HEK293 (cell line): ENCODE measurements around the gene SSBP2.

Source experiments
- EGR2 ChIP-seq: fragments of 450-650 bp; formaldehyde crosslinking; IDR thresholded peaks from 2 replicates; pipeline ENCODE4 v1.5.1; 2016; ENCODE audit warnings: low read depth, missing biosample characterization, missing genetic modification characterization
- FEZF1 ChIP-seq: fragments of 450-650 bp; formaldehyde crosslinking; IDR thresholded peaks from 2 replicates; pipeline ENCODE4 v1.5.1; 2016; ENCODE audit warnings: missing biosample characterization, missing genetic modification characterization
- GLI2 ChIP-seq: fragments of 450-650 bp; formaldehyde crosslinking; IDR thresholded peaks from 2 replicates; pipeline ENCODE4; 2017; ENCODE audit warnings: missing biosample characterization, missing genetic modification characterization, low read depth, borderline replicate concordance
- GLIS1 ChIP-seq: fragments of 450-650 bp; formaldehyde crosslinking; IDR thresholded peaks from 2 replicates; pipeline ENCODE4 v1.5.1; 2016; ENCODE audit warnings: missing biosample characterization, missing genetic modification characterization
- INSM2 ChIP-seq: fragments of 450-650 bp; formaldehyde crosslinking; IDR thresholded peaks from 2 replicates; pipeline ENCODE4 v1.5.1; 2016; ENCODE audit warnings: missing biosample characterization, missing genetic modification characterization
- ZBTB21 ChIP-seq: fragments of 450-650 bp; formaldehyde crosslinking; IDR thresholded peaks from 2 replicates; pipeline ENCODE4 v1.5.1; 2017; ENCODE audit warnings: missing biosample characterization, missing genetic modification characterization
- ZBTB8A ChIP-seq: fragments of 450-650 bp; formaldehyde crosslinking; IDR thresholded peaks from 2 replicates; pipeline ENCODE4 v1.5.1; 2016; ENCODE audit warnings: missing biosample characterization, missing genetic modification characterization
- ZFP41 ChIP-seq: fragments of 450-650 bp; formaldehyde crosslinking; IDR thresholded peaks from 2 replicates; pipeline ENCODE4 v1.5.1; 2016; ENCODE audit warnings: missing biosample characterization, missing genetic modification characterization, borderline replicate concordance
- ZIC2 ChIP-seq: fragments of 450-650 bp; formaldehyde crosslinking; IDR thresholded peaks from 2 replicates; pipeline ENCODE4 v1.5.1; 2016; ENCODE audit warnings: missing biosample characterization, missing genetic modification characterization
- ZNF112 ChIP-seq: fragments of 450-650 bp; formaldehyde crosslinking; IDR thresholded peaks from 2 replicates; pipeline ENCODE4 v1.5.0; 2017; ENCODE audit warnings: missing biosample characterization, missing genetic modification characterization
- ZNF114 ChIP-seq: fragments of 450-650 bp; formaldehyde crosslinking; IDR thresholded peaks from 2 replicates; pipeline ENCODE4 v1.5.0; 2017; ENCODE audit warnings: missing biosample characterization, missing genetic modification characterization
- ZNF175 ChIP-seq: fragments of 450-650 bp; formaldehyde crosslinking; IDR thresholded peaks from 2 replicates; pipeline ENCODE4 v1.5.1; 2016; ENCODE audit warnings: missing biosample characterization, missing genetic modification characterization
- ZNF202 ChIP-seq: fragments of 450-650 bp; formaldehyde crosslinking; IDR thresholded peaks from 2 replicates; pipeline ENCODE4 v1.5.1; 2016; ENCODE audit warnings: missing biosample characterization, missing genetic modification characterization, borderline replicate concordance
- ZNF280D ChIP-seq: fragments of 450-650 bp; formaldehyde crosslinking; IDR thresholded peaks from 2 replicates; pipeline ENCODE4 v1.5.1; 2016; ENCODE audit warnings: missing biosample characterization, missing genetic modification characterization
- ZNF423 ChIP-seq: fragments of 450-650 bp; formaldehyde crosslinking; IDR thresholded peaks from 2 replicates; pipeline ENCODE4 v1.5.1; 2016; ENCODE audit warnings: missing biosample characterization, missing genetic modification characterization
- ZSCAN18 ChIP-seq: fragments of 450-650 bp; formaldehyde crosslinking; IDR thresholded peaks from 2 replicates; pipeline ENCODE4 v1.5.1; 2016; ENCODE audit warnings: missing biosample characterization, missing genetic modification characterization
- TF ChIP-seq, protein P1 (sequence below): fragments of 450-650 bp; formaldehyde crosslinking; IDR thresholded peaks from 2 replicates; pipeline ENCODE4 v1.5.1; 2016; ENCODE audit warnings: missing biosample characterization, missing genetic modification characterization
- TF ChIP-seq, protein P2 (sequence below): fragments of 450-650 bp; formaldehyde crosslinking; IDR thresholded peaks from 2 replicates; pipeline ENCODE4 v1.5.1; 2017; ENCODE audit warnings: missing biosample characterization, missing genetic modification characterization
- TF ChIP-seq, protein P3 (sequence below): fragments of 450-650 bp; formaldehyde crosslinking; conservative IDR thresholded peaks from 2 replicates; pipeline ENCODE4 v1.5.1; 2016; ENCODE audit warnings: low read depth, missing biosample characterization, missing genetic modification characterization

The SSBP2 gene

DNA sequence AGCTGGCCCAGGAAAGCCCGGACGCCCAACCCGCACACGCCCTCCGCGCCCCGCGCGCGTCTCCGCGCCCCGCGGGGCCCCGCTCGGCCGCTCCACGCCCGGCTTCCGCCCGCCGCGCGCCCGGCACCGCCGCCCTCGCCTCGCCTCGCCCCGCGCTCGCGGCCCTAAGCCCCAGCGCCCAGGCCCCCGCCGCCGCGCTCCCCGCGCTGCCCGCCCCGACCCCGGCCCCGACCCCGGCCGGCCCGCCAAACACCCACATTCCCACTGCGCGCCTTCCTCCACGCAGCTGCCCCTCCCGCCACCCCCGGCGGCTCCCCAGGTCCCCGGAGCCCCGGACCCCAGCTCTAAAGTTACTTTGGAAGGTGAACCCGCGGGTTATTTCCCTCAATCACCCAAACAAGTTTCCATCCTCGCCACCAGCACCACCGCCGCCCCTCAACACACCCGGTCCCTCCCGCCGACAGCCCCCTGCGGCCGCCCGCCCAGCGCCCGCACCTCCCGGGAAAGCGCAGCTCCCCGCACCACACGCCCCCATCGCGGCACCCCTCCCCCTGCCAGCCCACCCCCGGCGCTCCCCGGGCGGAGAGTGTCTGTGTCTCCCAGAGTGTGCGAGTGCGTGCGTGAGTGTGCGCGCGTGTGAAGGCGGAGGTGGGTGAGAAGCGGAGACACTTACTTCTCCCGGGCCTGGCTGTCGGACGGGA is 439 bp downstream of the SSBP2 start (continued):
- no peak for TF ChIP-seq ZNF280D (tag by site-specific recombination)
- TF ChIP-seq ZFP41 (tag by site-specific recombination), result no peak
- no peak for TF ChIP-seq ZBTB21
- TF ChIP-seq, protein P1, sequence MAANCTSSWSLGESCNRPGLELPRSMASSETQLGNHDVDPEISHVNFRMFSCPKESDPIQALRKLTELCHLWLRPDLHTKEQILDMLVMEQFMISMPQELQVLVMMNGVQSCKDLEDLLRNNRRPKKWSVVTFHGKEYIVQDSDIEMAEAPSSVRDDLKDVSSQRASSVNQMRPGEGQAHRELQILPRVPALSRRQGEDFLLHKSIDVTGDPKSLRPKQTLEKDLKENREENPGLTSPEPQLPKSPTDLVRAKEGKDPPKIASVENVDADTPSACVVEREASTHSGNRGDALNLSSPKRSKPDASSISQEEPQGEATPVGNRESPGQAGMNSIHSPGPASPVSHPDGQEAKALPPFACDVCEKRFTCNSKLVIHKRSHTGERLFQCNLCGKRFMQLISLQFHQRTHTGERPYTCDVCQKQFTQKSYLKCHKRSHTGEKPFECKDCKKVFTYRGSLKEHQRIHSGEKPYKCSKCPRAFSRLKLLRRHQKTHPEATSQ (tag by site-specific recombination), result no peak
- TF ChIP-seq GLI2 (tag by site-specific recombination), result no peak
- no peak for TF ChIP-seq INSM2 (tag by site-specific recombination)
- TF ChIP-seq ZNF114, result no peak
- peak; percentile 43; the same call in 1 of the 2 replicates for TF ChIP-seq ZNF423
- TF ChIP-seq FEZF1, result no peak
- TF ChIP-seq ZNF202, result no peak
- TF ChIP-seq, protein P2, sequence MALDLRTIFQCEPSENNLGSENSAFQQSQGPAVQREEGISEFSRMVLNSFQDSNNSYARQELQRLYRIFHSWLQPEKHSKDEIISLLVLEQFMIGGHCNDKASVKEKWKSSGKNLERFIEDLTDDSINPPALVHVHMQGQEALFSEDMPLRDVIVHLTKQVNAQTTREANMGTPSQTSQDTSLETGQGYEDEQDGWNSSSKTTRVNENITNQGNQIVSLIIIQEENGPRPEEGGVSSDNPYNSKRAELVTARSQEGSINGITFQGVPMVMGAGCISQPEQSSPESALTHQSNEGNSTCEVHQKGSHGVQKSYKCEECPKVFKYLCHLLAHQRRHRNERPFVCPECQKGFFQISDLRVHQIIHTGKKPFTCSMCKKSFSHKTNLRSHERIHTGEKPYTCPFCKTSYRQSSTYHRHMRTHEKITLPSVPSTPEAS (tag by site-specific recombination), result peak; percentile 39
- TF ChIP-seq, protein P3, sequence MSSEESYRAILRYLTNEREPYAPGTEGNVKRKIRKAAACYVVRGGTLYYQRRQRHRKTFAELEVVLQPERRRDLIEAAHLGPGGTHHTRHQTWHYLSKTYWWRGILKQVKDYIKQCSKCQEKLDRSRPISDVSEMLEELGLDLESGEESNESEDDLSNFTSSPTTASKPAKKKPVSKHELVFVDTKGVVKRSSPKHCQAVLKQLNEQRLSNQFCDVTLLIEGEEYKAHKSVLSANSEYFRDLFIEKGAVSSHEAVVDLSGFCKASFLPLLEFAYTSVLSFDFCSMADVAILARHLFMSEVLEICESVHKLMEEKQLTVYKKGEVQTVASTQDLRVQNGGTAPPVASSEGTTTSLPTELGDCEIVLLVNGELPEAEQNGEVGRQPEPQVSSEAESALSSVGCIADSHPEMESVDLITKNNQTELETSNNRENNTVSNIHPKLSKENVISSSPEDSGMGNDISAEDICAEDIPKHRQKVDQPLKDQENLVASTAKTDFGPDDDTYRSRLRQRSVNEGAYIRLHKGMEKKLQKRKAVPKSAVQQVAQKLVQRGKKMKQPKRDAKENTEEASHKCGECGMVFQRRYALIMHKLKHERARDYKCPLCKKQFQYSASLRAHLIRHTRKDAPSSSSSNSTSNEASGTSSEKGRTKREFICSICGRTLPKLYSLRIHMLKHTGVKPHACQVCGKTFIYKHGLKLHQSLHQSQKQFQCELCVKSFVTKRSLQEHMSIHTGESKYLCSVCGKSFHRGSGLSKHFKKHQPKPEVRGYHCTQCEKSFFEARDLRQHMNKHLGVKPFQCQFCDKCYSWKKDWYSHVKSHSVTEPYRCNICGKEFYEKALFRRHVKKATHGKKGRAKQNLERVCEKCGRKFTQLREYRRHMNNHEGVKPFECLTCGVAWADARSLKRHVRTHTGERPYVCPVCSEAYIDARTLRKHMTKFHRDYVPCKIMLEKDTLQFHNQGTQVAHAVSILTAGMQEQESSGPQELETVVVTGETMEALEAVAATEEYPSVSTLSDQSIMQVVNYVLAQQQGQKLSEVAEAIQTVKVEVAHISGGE (tag by site-specific recombination), result peak; percentile 41; the same call in 1 of the 2 replicates
- peak; percentile 74 for TF ChIP-seq GLIS1
- no peak for TF ChIP-seq EGR2
- peak; percentile 20; the same call in 1 of the 2 replicates for TF ChIP-seq ZBTB8A (tag by site-specific recombination)
- no peak for TF ChIP-seq ZNF112
- no peak for TF ChIP-seq ZSCAN18 (tag by site-specific recombination)
- no peak for TF ChIP-seq ZNF175
- peak; percentile 61 for TF ChIP-seq ZIC2 (tag by site-specific recombination)
